ENCODE results near the gene GABRA5.

The GABRA5 gene

GRCh38 chr15:26868029-26868685 is 1.3 kb downstream of the GABRA5 start:
- FAIRE-seq, result no peak
- DNase-seq (ENCODE audit: insufficient read length, low spot score), result no peak
- no peak for TF ChIP-seq POLR2A (IDR thresholded peaks at IDR 0.05; ENCODE audit: low read depth, low read length)

GRCh38 chr15:26869628-26870027 is 2.8 kb downstream of the GABRA5 start:
- FAIRE-seq (no peak), DNase-seq (ENCODE audit: insufficient read length, low spot score) (no peak)
- TF ChIP-seq POLR2A (IDR thresholded peaks at IDR 0.05; ENCODE audit: low read depth, low read length), result no peak

GRCh38 chr15:26870346-26870745 is 3.5 kb downstream of the GABRA5 start:
- DNase-seq (ENCODE audit: insufficient read length, low spot score) (no peak), FAIRE-seq (no peak)
- no peak for TF ChIP-seq POLR2A (IDR thresholded peaks at IDR 0.05; ENCODE audit: low read depth, low read length)

- no peak for DNase-seq (ENCODE audit: insufficient read length, low spot score)
- no peak for FAIRE-seq
- TF ChIP-seq POLR2A (IDR thresholded peaks at IDR 0.05; ENCODE audit: low read depth, low read length), result no peak
Measured at GRCh38 chr15:26872206-26872605, 5.3 kb downstream of the GABRA5 start.

GRCh38 chr15:26873846-26874245 is 7.0 kb downstream of the GABRA5 start:
- FAIRE-seq (no peak), DNase-seq (ENCODE audit: insufficient read length, low spot score) (no peak)
- TF ChIP-seq POLR2A (IDR thresholded peaks at IDR 0.05; ENCODE audit: low read depth, low read length), result no peak

- no peak for DNase-seq (ENCODE audit: insufficient read length, low spot score)
- no peak for TF ChIP-seq POLR2A (IDR thresholded peaks at IDR 0.05; ENCODE audit: low read depth, low read length)
Measured at GRCh38 chr15:26874774-26875475, 8.1 kb downstream of the GABRA5 start.

GRCh38 chr15:26875476-26875850 is 8.6 kb downstream of the GABRA5 start:
- no peak for DNase-seq (ENCODE audit: insufficient read length, low spot score)
- TF ChIP-seq POLR2A (IDR thresholded peaks at IDR 0.05; ENCODE audit: low read depth, low read length), result no peak
- FAIRE-seq, result no peak

More at GRCh38 chr15:26874774-26875475, 8.1 kb downstream of the GABRA5 start:
- no peak for FAIRE-seq

GRCh38 chr15:26877831-26878230 is 11.0 kb downstream of the GABRA5 start:
- no peak for TF ChIP-seq POLR2A (IDR thresholded peaks at IDR 0.05; ENCODE audit: low read depth, low read length)
- DNase-seq (ENCODE audit: insufficient read length, low spot score) (no peak), FAIRE-seq (no peak)

- no peak for TF ChIP-seq POLR2A (IDR thresholded peaks at IDR 0.05; ENCODE audit: low read depth, low read length)
- FAIRE-seq, result no peak
- no peak for DNase-seq (ENCODE audit: insufficient read length, low spot score)
Measured at GRCh38 chr15:26879706-26880105, 12.8 kb downstream of the GABRA5 start.

- DNase-seq (ENCODE audit: insufficient read length, low spot score) (no peak), FAIRE-seq (no peak)
- TF ChIP-seq POLR2A (IDR thresholded peaks at IDR 0.05; ENCODE audit: low read depth, low read length), result no peak
Measured at GRCh38 chr15:26882112-26882511, 15.2 kb downstream of the GABRA5 start.

- no peak for FAIRE-seq
- DNase-seq (ENCODE audit: insufficient read length, low spot score), result no peak
- no peak for TF ChIP-seq POLR2A (IDR thresholded peaks at IDR 0.05; ENCODE audit: low read depth, low read length)
Measured at GRCh38 chr15:26882616-26883365, 15.9 kb downstream of the GABRA5 start.

GRCh38 chr15:26883466-26883865 is 16.6 kb downstream of the GABRA5 start:
- TF ChIP-seq POLR2A (IDR thresholded peaks at IDR 0.05; ENCODE audit: low read depth, low read length), result no peak
- DNase-seq (ENCODE audit: insufficient read length, low spot score) (no peak), FAIRE-seq (no peak)

- DNase-seq (ENCODE audit: insufficient read length, low spot score), result no peak
- no peak for FAIRE-seq
- no peak for TF ChIP-seq POLR2A (IDR thresholded peaks at IDR 0.05; ENCODE audit: low read depth, low read length)
Measured at GRCh38 chr15:26886566-26886965, 19.7 kb downstream of the GABRA5 start.

GRCh38 chr15:26887926-26888666 is 21.2 kb downstream of the GABRA5 start:
- FAIRE-seq (no peak), DNase-seq (ENCODE audit: insufficient read length, low spot score) (no peak)
- no peak for TF ChIP-seq POLR2A (IDR thresholded peaks at IDR 0.05; ENCODE audit: low read depth, low read length)
